Hematopoietic multipotent progenitor cell treated with erythropoietin and hydrocortisone succinate and interleukin-3 and kit ligand, for 8 days (in vitro differentiated cells): ENCODE measurements around the gene MAGOHB.
"Not testable (repeated sequence)": the region's sequence is repeated elsewhere in the genome, so short reads cannot be mapped to it uniquely, and the experiment has no call there.

Source experiments
- DNase-seq: peaks from one replicate; pipeline ENCODE4 v3.0.0-alpha.2; 2015

The MAGOHB gene

DNA sequence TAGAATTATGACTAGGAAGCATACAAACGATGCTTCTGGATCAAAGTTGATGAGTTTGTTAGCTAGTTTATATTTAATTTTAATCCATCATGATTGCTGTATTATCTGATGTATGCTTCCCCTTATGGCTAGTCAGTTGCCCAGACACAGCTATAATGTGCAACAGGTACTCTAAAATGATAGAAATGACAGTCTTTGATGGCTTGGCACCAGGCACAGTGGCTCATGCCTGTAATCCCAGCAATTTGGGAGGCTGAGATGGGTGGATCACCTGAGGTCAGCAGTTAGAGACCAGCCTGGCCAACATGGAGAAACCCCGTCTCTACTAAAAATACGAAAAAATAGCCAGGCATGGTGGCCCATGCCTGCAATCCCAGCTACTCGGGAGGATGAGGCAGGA, 2.2 kb downstream of the MAGOHB start:
- DNase-seq = not testable (repeated sequence)

DNA sequence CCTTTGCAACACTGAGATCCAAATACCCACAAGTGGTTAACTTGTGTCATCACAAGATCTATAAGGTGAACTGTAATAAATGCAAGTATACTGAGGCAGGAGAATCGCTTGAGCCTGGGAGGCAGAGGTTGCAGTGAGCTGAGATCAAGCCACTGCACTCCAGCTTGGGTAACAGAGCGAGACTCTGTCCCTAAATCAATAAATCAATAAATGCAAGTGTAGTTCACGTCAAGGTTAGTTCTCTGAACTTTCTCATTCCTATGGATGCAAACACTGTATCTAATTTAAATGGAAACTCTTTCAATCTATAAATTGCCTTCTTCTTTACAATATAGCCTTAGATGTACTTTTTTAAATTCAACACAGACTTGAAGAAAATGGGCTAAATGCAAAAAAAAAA, 3.2 kb downstream of the MAGOHB start:
- DNase-seq = no peak

DNA sequence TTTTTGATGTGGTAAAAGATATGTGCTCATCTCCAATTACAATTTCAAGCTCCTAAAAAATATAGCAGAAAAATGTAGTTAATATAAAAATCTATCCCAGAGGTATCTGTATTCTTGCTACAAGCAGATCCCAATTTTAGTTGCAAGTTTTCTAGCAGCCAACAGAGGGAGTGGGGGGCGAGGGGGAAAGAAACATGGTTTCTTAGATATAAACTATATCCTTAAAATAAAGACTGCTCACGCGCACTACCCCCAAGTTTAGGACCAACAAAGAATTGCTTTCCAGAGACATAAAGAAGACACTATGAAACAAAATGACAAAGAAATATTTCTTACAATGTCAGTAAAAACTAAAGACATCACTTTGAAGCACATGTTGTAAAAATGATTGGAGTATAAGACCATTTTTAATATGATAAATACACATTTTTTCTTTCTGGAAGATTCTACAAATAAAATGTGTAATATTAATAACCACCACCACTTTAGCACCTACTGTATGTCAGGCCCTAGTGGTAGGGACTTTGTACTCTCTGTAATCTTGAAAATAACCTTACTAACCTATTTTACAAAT, 5.4 kb downstream of the MAGOHB start:
- DNase-seq = peak; percentile 38

DNA sequence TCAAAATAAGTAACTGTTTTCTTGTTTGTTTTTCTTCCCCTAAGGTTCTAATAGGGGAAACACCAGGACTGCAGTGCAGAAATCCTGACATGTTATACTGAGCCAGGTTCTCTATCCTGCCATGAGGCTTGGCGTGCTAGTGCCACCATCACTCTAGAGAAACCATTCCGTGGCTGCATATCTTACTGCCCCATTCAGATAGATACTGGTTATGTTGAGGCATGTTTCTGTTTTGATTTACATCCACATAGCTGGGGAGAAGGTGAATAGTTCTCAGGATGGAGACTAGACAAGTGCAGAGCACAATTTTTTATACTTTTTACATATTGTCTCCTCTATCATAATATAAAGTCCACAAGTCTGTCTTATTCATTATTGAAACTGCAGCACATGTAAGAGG, 11.5 kb downstream of the MAGOHB start:
- DNase-seq = no peak

DNA sequence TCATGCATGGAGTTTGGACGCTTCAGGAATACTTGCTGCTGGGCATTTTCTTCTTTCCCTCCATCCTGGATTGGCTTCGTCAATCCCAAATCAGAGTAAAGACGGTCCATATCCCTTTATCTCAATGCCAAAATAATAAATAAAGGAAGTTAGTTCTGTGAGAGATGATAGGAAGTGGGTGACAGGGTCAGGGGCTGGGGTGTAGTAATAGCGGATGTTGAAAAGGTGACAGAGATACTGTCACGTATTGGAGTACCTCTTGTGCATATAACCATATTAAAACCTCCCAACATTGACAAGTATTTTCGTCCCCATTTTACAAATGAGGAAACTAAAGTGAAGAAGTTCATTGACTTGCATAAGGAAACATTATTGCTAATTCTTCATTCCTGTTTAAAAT, 12.4 kb downstream of the MAGOHB start:
- no peak for DNase-seq

DNA sequence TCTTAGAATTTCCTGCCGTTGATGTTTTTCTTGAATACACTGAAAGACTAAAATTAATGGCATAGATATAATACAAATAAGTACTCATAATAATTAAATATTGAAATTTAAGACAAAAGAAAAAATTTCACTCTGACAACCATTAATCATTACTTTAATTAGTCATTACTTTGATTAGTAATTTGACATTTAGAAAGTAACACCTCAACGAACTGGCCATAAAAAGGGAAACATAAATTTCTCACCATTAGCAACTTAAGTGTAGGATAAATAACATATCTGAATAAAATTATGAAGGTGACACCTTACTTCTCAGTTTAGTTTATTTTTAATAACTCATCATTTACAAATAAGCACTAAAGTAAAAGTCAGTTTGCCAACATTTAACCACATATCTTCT, 17.5 kb downstream of the MAGOHB start:
- no peak for DNase-seq

DNA sequence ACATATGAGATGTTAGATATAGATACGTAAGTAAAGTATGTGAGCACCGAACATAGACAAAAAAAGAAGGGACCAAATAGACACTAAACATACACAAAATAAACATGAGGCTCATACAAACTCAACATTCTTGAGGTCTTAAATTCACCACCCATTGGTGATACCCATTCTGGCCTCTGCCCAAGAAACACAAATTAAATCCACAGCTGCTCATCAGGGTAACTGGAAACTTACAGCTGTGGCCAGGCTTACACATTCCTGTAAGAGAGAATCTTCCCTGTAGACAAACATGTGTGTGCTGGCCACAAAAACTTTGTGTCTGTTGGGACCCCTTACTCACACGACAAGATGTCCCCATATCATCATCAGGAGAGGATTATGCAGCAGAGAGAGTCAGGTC, 22.4 kb downstream of the MAGOHB start:
- DNase-seq = no peak

DNA sequence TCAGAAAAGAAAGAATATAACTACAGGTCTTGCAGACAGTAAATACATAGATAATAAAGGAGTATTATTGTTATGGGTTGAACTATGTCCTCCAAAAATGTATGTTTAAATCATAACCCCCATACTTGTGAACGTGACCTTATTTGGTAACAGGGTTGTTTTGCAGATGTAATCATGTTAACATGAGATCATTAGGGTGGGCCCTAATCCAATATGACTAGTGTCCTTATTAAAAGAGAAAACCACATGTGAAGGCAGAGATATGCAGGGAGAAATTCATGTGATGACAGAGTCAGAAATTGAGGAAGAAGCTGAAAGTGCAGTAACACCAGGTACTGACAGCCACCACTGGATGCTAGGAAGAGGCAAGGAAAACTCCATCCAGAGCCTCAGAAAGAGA, 29.0 kb downstream of the MAGOHB start:
- DNase-seq = no peak

DNA sequence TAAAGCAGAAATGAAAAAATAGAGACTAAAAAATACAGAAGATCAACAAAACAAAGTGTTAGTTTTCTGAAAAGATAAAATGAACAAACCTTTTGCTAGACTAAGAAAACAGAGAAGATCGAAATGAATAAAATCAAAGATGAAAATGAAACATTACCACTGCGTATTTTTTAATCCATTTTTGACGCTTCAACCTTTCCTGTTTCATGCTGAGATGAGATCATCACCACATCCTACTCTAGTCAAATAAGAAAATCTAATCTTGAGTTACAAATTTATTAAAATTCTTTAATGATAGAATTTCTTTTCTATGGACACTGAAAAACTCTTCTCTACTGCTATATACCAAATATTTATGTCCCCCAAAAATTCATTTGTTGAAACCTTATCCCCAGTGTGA, 30.7 kb downstream of the MAGOHB start:
- no peak for DNase-seq

DNA sequence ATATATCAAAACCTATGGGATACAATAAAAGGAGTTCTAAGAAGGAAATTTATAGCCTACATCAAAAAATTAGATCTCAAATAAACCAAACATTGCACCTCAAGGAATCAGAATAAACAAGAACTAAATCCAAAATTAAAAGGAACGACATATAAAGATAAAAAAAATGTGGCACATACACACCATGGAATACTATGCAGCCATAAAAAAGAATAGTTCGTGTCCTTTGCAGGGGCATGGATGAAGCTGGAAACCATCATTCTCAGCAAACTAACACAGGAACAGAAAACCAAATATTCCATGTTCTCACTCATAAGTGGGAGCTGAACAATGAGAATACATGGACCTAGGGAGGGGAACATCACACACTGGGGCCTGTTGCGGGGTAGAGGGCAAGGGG, 31.3 kb downstream of the MAGOHB start:
- not testable (repeated sequence) for DNase-seq

DNA sequence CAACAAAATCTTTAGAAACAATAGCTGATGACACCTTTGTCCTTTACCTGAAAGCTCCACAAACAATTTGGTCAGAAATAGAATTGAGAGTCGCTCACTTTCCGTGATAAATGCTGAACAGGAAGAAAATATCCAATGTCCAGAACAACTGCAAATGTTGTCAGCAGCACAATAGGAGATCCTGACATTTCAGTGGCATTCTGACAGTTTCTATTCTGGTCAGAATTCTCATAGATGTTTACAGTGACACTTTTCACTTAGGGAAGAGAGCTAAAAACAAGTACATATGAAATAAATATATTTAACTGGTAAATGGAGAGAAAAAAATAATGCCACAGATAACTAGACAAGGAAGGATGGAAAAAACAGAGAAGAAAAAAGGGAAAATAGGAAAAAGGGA, 39.1 kb downstream of the MAGOHB start:
- no peak for DNase-seq

DNA sequence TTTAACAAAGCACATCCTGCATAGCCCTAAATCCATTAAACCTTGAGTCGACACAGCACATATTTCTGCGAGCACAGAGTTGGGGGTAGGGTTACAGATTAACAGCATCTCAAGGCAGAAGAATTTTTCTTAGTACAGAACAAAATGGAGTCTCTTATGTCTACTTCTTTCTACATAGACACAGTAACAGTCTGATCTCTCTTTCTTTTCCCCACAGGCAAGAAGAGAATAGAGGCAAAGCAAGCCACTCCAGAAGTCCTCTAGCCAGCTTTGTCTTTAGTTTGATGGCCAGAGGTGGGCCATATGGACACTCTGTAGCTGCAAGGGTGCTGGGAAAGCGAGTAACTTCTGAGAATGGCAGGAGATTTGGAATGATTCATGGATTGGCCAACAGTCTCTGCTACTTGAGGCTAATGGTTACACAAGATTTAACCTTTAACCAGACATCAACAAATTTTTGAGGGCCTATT, 41.4 kb downstream of the MAGOHB start:
- not testable (repeated sequence) for DNase-seq

DNA sequence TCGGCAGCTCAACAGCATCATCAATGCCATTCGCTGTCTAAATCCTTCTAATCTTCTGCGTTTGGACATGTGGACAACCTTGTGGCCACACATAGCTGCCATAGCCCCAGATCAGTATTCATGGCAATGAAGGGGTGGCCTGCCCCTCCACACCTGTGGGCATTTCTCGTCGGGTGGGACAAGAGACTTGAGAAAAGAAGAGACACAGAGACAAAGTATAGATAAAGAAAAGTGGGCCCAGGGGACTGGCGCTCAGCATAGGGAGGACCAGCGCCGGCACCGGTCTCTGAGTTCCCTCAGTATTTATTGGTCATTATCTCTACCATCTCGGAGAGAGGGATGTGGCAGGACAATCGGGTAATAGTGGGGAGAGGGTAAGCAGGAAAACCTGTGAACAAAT, 42.3 kb downstream of the MAGOHB start:
- DNase-seq = no peak

DNA sequence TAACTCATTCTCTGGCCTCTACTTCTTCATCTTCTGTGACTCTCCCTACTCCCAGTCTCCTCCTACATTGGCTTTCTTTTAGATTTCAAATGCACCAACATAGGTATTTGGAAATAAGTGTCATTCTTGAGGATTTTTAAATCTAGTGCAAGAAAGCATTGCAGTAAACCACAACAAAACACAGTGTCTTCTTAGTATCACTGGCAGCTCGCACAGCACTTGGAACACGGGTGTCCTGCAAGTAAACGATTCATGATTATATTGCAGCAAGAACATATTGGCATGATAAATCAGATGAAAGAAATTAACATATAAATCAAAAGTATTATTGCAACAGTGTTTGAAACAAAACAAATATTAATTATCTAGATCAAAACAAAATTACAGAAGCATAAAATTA, 45.6 kb downstream of the MAGOHB start:
- DNase-seq = no peak

DNA sequence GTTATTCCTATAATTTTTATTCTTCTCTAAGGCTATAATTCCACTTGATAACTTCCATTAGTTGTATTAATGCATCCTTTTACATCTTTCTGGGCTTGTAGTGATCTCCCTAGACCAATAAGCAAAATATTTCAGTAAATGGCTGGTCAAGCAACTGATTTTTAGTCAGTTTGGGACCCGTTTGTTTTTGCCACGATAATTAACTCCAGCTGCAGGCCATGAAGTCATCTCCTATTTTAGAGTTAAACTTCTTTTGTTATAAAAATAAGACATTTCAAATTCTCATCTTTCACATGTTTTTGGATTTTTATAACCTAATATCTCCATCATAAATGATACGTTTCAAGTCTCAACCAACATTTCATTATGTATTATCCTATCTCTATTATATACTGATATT, 49.4 kb downstream of the MAGOHB start:
- DNase-seq = no peak

DNA sequence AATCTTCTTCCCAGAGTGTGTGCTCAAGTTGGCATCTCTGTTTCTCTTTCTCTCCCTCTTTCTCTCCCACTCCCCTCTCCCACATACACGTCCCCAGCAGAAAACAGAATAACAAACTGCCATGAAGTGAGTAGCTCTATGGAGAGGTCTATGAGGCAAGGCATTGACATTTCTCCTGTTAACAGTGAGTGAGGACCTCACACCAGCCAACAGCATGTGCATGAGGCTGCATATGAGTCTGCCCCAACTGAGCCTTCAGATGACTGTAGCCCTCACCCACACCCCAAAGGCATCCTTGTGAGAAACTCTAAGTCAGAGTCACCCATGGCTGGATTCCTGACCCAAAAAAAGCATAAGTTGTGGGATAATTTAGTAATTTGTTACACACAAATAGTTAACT, 50.4 kb downstream of the MAGOHB start:
- no peak for DNase-seq

DNA sequence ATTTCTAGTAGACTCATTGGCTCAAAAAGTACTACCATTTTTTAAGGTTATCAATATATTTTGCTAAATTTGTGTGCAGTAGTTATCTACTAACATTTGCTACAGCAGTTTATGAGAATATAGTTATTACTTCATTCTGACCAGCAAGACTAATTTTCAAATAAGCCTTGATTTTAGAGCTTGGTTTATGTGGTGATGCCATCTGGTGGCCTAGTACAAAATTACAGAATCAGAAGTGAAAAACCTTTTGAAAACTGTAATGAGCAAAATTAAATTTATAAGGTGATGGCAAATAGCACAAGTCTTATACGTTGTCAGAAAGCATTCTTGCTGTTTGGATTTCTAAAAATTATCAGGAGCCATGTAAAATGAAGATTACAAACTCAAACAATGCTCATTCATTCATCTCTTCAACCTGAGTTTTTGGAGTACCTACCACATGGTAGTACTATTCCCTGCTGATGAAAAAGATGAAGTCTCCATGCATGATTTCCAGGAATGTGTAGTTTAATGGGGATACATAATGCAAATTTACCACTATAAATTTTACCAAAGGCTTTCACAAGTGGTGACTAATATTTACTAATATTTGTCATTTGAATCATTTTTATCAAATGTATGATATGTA, 51.0 kb downstream of the MAGOHB start:
- DNase-seq = peak; percentile 57

DNA sequence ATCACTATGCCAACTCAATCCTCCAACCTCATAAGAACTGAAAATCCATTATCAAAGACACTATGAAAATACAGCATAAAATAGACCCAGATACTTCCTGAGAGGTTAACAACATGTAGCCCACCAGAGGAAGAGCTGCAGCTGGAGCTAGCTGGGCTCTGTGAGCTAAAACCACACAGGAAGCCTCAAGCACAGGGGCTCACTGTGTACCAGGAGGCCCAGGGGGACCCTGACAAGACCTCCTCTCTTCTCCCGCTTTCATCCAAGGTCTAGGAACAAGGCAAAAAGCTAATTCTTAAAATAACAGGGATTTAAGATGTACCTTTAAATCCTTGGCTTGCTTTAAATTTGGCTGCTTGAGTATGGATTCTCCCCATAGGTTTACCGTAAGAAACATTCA, 54.2 kb downstream of the MAGOHB start:
- no peak for DNase-seq

DNA sequence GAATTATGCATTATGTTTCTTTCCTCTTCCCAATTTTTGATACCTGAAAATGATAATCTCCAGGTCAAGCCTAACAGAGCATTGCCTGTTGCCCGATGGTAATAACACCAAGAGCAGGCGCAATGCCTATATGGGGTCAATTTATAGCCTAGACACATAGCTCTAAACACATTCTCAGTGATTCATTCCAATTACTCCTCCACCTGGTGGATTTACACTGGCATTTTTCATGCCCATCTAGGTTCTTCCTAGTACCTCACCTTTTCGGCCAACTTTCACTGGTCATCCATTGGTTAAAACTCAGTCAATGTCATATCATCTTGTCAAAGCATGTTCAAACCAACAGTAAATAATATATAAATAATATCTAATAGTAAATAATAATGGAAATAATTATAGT, 54.6 kb downstream of the MAGOHB start:
- no peak for DNase-seq

DNA sequence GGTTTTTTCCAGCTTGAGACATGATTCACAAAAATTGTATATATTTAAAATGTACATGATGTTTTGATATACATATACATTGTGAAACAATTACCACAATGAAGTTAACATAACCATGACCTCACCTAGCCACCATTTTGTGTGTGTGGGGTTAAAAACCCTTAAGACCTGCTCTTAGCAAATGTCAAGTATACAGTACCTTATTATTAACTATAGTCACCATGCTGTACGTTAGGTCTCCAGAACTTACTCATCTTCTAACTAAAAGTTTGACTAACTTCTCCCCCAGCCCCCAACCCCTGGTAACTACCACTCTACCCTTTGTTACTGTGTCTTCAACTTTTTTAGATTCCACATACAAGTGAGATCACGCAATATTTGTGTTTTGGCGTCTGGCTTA, 55.1 kb downstream of the MAGOHB start:
- DNase-seq = no peak

DNA sequence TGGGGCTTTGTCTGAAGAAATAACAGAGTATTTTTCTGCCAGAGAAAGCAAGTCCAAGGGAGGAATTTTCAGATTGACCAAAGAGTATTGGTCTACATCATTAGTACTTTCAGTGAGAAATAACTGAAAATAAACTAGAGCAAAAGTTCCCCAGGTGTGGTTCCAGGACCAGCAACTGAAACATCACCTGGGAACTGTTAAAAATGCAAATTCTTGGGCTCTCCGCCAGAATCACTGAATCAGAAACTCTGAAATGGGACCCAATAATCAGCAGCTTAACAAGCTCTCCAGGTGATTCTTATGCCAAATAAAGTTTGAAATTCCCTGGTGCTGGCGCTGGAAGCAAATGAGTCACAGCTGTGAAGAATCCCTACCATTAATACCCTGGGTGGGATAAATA, 55.6 kb downstream of the MAGOHB start:
- DNase-seq = no peak

DNA sequence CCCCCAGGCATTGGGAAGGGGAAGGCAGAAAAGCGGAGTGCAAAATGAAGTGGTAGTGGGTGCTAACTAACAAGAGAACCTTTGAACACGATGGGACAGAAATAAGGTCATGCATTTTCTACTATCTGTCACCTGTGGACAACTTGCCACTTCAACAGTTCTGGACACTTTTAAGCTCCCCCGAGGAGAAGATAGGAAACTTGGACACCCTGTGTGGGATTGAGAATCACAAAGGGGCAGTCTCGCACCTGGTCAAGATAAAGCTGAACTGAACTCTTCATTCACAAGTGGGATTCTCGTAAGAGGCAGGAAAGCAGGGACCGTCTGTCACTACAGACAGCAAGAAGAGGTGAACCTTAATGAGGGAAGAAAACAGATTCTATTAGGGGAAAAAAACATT, 56.1 kb downstream of the MAGOHB start:
- no peak for DNase-seq

DNA sequence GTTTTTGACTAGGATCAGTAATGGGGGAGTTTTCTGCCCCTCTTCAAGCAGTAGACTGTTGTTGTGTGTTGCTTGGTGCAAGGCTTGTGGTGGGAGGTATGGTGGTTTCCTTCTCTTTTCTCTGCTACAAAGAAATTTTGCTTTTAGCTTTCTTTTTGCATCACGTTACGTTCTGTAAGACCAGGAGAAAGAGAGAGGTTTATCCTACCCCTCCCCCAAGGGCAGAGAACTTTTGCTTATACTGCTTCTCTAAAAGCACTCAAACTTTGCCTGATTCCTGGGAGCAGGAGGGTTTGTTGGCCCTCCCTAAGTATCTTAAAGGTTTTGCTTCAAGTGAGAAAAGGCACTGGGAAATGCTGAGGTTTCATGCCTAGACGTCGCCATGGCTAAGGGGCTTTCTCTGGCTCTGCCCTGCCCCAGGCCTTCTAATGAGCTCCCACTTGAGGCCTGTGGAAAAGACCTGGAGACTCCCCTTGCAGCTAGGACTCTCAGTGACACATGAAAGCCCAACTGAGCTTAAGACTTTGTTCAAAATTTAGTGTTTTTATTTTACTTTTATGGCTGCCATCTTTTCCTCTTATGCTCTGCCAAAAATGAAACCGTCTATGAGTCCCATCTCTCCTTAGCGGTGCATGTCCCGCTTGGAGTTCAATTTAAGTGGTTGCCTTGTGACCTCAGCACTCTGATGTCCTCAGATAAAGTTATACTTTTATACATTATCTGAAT, 58.5 kb downstream of the MAGOHB start:
- no peak for DNase-seq

DNA sequence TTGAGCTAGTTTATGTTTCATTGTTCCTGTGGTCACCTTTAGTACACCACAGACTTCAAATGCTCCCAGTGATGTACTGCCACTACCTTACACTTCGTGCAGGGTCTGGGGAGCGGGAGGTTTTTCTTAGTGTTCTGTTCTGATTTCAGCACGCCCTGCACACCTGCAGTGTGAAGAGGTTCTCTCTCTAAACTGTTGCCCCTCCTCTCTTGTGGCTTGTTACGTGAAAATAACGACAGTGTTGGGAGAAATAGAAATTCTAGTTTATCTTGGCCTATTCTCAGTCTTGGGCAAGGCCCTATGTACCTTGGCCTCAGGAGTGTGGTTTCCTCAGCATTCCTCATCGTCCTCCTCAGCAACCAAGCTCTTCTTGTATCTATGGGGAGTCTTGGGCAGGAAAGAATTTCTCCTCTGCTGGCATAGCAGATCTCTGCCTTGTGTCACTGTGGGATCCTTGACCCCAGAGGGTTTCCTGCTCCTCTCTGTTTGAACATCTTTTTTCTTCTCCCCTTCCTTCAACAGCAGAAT, 59.1 kb downstream of the MAGOHB start:
- no peak for DNase-seq
